Measurements from ENCODE around the gene PARVG.

Gene PARVG

GRCh38 chr22:44160421-44160820 is 20.3 kb upstream of the PARVG start:
- no peaks in the 10 kb centered on the region for H3K4me1 ChIP-seq (ENCODE audit: control insufficient read depth, insufficient read depth, low read length)
- H3K27ac ChIP-seq (ENCODE audit: extremely low read depth, low read depth, low read length): no peak overlapping the region
- ChIA-PET POLR2A (no interaction called here), CTCF (interaction anchor here (0.5 kb wide), 1 partner anchor 40 kb away, joined by 3 read pairs; no protein-coding TSS in a partner anchor)
- TF ChIP-seq ZNF677 (tag by site-specific recombination; IDR thresholded peaks at IDR 0.05) (no peak), ZFP69B (tag by site-specific recombination; IDR thresholded peaks at IDR 0.05) (no peak), SALL2 (tag by site-specific recombination; IDR thresholded peaks at IDR 0.05; ENCODE audit: borderline replicate concordance) (no peak), ZNF121 (tag by site-specific recombination; IDR thresholded peaks at IDR 0.05) (no peak), ZNF776 (tag by site-specific recombination; IDR thresholded peaks at IDR 0.05; ENCODE audit: borderline replicate concordance) (no peak), ZFHX2 (tag by site-specific recombination; conservative IDR thresholded peaks at IDR 0.05) (no peak), FEZF1 (tag by site-specific recombination; IDR thresholded peaks at IDR 0.05) (no peak), KLF17 (tag by site-specific recombination; IDR thresholded peaks at IDR 0.05) (no peak), SETDB1 (IDR thresholded peaks at IDR 0.05; ENCODE audit: insufficient read length, low read length) (no peak), RBAK (tag by site-specific recombination; IDR thresholded peaks at IDR 0.05) (no peak), ZBTB26 (tag by site-specific recombination; optimal IDR thresholded peaks at IDR 0.05) (no peak), MEIS1 (CRISPR knock-in tag; IDR thresholded peaks at IDR 0.05; ENCODE audit: borderline replicate concordance) (no peak), KLF8 (tag by site-specific recombination; IDR thresholded peaks at IDR 0.05) (no peak), GLIS1 (tag by site-specific recombination; IDR thresholded peaks at IDR 0.05) (no peak), HOXC10 (CRISPR knock-in tag; IDR thresholded peaks at IDR 0.05) (no peak), ZNF747 (tag by site-specific recombination; IDR thresholded peaks at IDR 0.05) (no peak), ZNF623 (tag by site-specific recombination; IDR thresholded peaks at IDR 0.05) (no peak)
- H3K4me3 ChIP-seq (ENCODE audit: low read depth, low read length): no peak overlapping the region
- H3K9me3 ChIP-seq (ENCODE audit: control insufficient read depth, insufficient read depth, low read depth, low read length): no peaks in the 10 kb centered on the region
- peaks cover 0 to 3% of the 10 kb centered on the region in 2 experiments; a peak in 1 of 3 replicates for H3K36me3 ChIP-seq (ENCODE audit: control insufficient read depth in 2 of 2, insufficient read depth in 1 of 2, low read length in 2 of 2)

GRCh38 chr22:44161673-44162072 is 19.1 kb upstream of the PARVG start:
- Histone ChIP-seq H3K4me3 (ENCODE audit: low read depth, low read length) (no peak overlapping the region), H3K4me1 (ENCODE audit: control insufficient read depth, insufficient read depth, low read length) (no peaks in the 10 kb centered on the region), H3K36me3 (ENCODE audit: control insufficient read depth in 2 of 2, insufficient read depth in 1 of 2, low read length in 2 of 2) (peaks cover 0 to 3% of the 10 kb centered on the region in 2 experiments; a peak in 1 of 3 replicates), H3K9me3 (ENCODE audit: control insufficient read depth, insufficient read depth, low read depth, low read length) (no peaks in the 10 kb centered on the region), H3K27ac (ENCODE audit: extremely low read depth, low read depth, low read length) (no peak overlapping the region)
- POLR2A ChIA-PET: no interaction called here
- CTCF ChIA-PET: no interaction called here
- no peak for TF ChIP-seq ZNF16 (tag by site-specific recombination; IDR thresholded peaks at IDR 0.05; ENCODE audit: low read depth)
- no peak for TF ChIP-seq ZNF132 (tag by site-specific recombination; IDR thresholded peaks at IDR 0.05; ENCODE audit: borderline replicate concordance)
- TF ChIP-seq KLF17 (tag by site-specific recombination; IDR thresholded peaks at IDR 0.05): no peak
- TF ChIP-seq ZNF324 (tag by site-specific recombination; IDR thresholded peaks at IDR 0.05): no peak
- TF ChIP-seq ZNF558 (tag by site-specific recombination; IDR thresholded peaks at IDR 0.05): no peak
- TF ChIP-seq GLI4 (tag by site-specific recombination; IDR thresholded peaks at IDR 0.05): no peak
- no peak for TF ChIP-seq ZBTB48 (tag by site-specific recombination; IDR thresholded peaks at IDR 0.05)
- TF ChIP-seq ZSCAN5A (tag by site-specific recombination; IDR thresholded peaks at IDR 0.05): no peak
- TF ChIP-seq ZNF274 (IDR thresholded peaks at IDR 0.05; ENCODE audit: low read length): no peak
- no peak for TF ChIP-seq ZNF274 (tag by site-specific recombination; IDR thresholded peaks at IDR 0.05; ENCODE audit: borderline replicate concordance)
- no peak for TF ChIP-seq ZNF184 (tag by site-specific recombination; IDR thresholded peaks at IDR 0.05)
- TF ChIP-seq ZNF426 (tag by site-specific recombination; IDR thresholded peaks at IDR 0.05): no peak
- TF ChIP-seq ZBTB49 (tag by site-specific recombination; IDR thresholded peaks at IDR 0.05; ENCODE audit: low read depth): no peak
- TF ChIP-seq ZNF76 (tag by site-specific recombination; IDR thresholded peaks at IDR 0.05; ENCODE audit: borderline replicate concordance, low read depth): no peak
- no peak for TF ChIP-seq ZNF391 (tag by site-specific recombination; IDR thresholded peaks at IDR 0.05; ENCODE audit: borderline replicate concordance, low read depth)
